Measurements from ENCODE around the gene NRROS. TPM values are rescaled to one million over a fixed set of nuclear protein-coding genes. Genes with fewer than 3 reads are reported as not detected.

The NRROS gene
- total RNA-seq, 1 donor from 2014 or later, result 20.7 TPM

DNA sequence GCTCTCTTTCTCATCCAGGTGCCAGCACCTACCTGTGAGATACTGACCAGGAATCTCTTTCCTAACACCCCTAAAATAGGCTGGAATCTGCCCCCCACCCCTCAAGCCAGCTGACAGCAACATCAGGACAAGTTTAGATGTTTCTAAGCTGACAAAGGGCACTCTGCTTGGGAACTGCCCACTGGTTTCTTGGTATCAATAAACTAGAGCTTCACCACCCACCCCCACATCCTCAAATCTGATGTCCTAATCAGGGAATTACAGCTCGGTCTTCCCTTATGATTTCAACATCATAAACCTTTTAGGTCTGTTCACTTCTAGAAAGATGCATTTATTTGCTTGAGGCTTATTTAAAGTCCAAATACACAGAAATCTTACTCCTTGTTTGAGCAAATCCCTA, 37.9 kb downstream of the NRROS start:
- H3K36me3 ChIP-seq, result no peaks in the 10 kb centered on the region
- H3K27me3 ChIP-seq (ENCODE audit: low read depth), result no peaks in the 10 kb centered on the region
- DNase-seq (no peak), ATAC-seq (no peak)
- intact Hi-C loops (cut with DNase I), result no loop called here
- H3K27ac ChIP-seq, result peak overlapping the region; percentile 10
- H3K4me1 ChIP-seq, result peaks cover 22% of the 10 kb centered on the region
- TF ChIP-seq, protein P1, sequence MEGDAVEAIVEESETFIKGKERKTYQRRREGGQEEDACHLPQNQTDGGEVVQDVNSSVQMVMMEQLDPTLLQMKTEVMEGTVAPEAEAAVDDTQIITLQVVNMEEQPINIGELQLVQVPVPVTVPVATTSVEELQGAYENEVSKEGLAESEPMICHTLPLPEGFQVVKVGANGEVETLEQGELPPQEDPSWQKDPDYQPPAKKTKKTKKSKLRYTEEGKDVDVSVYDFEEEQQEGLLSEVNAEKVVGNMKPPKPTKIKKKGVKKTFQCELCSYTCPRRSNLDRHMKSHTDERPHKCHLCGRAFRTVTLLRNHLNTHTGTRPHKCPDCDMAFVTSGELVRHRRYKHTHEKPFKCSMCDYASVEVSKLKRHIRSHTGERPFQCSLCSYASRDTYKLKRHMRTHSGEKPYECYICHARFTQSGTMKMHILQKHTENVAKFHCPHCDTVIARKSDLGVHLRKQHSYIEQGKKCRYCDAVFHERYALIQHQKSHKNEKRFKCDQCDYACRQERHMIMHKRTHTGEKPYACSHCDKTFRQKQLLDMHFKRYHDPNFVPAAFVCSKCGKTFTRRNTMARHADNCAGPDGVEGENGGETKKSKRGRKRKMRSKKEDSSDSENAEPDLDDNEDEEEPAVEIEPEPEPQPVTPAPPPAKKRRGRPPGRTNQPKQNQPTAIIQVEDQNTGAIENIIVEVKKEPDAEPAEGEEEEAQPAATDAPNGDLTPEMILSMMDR (IDR thresholded peaks at IDR 0.05), result no peak
- H3K4me3 ChIP-seq, result no peak overlapping the region
- H3K9me3 ChIP-seq, result no peaks in the 10 kb centered on the region

DNA sequence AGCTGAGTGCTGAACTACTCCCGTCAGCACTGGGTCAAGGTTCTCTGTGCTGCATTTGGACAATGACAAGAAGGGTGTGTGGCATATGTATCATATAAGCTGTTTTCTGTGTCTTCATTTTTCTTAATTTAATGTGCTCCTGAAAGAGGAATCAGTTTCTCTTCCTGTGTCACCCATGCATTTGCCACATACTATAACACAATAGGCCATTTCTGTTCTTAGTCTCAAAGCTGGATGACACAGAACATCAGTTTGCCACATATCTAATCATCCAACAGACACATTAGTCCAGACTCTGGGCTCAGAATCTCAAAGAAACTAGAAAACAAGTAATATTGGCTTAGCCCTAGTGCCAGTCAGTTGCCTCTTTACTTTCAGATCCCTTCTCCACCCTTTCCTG, 38.4 kb downstream of the NRROS start:
- Histone ChIP-seq H3K9me3 (no peaks in the 10 kb centered on the region), H3K27ac (no peak overlapping the region), H3K4me1 (peaks cover 22% of the 10 kb centered on the region), H3K4me3 (no peak overlapping the region), H3K36me3 (no peaks in the 10 kb centered on the region), H3K27me3 (ENCODE audit: low read depth) (no peaks in the 10 kb centered on the region)
- ATAC-seq (no peak), DNase-seq (no peak)
- intact Hi-C loops (cut with DNase I), result no loop called here
- TF ChIP-seq, protein P1 (IDR thresholded peaks at IDR 0.05), result no peak

DNA sequence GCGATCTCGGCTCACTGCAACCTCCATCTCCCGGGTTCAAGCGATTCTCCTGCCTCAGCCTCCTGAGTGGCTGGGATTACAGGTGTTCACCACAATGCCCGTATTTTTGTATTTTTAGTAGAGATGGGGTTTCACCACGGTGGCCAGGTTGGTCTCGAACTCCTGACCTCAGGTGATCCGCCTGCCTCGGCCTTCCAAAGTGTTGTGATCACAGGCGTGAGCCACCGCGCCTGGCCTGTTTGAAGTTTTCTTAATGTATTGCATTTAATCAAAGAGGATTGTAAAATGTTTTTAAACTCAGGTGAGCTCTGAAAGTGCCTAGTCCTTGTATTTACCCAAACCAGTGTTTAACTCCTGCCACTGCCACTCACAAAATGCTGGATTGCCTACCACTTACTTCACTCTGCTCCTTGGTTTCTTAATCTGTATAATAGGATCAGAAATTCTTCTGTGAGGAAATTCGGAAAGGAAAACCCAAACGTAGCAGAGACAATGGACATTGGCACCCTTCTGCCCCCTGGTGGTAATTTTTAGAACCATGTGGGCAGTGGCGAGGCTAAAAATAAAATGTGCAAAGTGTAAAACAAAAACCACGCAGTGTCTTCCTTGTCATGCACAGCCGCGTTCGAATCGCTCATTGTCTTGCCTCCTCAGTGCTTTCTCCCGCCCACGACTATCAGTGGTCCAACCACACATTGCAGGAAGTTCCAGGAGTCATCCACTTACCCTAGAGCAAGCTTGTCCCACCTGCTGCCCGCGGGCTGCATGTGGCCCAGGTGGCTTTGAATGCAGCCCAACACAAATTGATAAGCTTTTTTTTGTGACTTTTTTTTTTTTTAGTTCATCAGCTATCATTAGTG, 45.3 kb downstream of the NRROS start:
- no peak overlapping the region for H3K27ac ChIP-seq
- no peaks in the 10 kb centered on the region for H3K9me3 ChIP-seq
- peak overlapping the region; percentile 19 for H3K4me3 ChIP-seq
- DNase-seq (peak; percentile 60), ATAC-seq (peak; percentile 79 to 85)
- no peaks in the 10 kb centered on the region for H3K27me3 ChIP-seq (ENCODE audit: low read depth)
- H3K4me1 ChIP-seq, result peaks cover 11% of the 10 kb centered on the region
- intact Hi-C loops (cut with DNase I), result loop anchor here (5.0 kb wide), 1 partner anchor 77 kb away; no protein-coding TSS in a partner anchor
- TF ChIP-seq, protein P1 (IDR thresholded peaks at IDR 0.05), result peak; percentile 93
- no peaks in the 10 kb centered on the region for H3K36me3 ChIP-seq

DNA sequence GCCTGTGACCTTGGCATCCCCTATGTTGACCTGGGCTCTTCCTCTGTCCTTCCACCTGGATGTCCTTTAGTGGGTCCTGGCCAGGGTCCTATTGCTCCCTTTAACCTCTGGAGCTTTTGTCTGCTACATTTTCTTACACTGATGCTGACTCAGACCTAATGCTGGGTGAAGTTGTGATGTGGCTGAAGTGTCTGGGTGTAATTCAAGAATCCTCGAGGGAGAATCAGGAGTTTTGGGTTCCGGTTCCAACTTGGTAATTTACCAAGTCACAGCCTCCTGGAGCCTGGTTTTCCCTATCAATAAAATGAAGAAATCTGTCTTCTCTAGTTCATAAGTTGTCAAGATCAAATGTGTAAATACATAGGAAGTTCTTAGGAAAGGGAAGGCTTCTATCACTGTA, 46.9 kb downstream of the NRROS start:
- peaks cover 11% of the 10 kb centered on the region for H3K4me1 ChIP-seq
- no peaks in the 10 kb centered on the region for H3K27me3 ChIP-seq (ENCODE audit: low read depth)
- H3K4me3 ChIP-seq, result no peak overlapping the region
- no peak overlapping the region for H3K27ac ChIP-seq
- TF ChIP-seq, protein P1 (IDR thresholded peaks at IDR 0.05), result no peak
- ATAC-seq (no peak), DNase-seq (no peak)
- intact Hi-C loops (cut with DNase I), result loop anchor here (5.0 kb wide), 1 partner anchor 79 kb away; no protein-coding TSS in a partner anchor
- no peaks in the 10 kb centered on the region for H3K36me3 ChIP-seq
- no peaks in the 10 kb centered on the region for H3K9me3 ChIP-seq

DNA sequence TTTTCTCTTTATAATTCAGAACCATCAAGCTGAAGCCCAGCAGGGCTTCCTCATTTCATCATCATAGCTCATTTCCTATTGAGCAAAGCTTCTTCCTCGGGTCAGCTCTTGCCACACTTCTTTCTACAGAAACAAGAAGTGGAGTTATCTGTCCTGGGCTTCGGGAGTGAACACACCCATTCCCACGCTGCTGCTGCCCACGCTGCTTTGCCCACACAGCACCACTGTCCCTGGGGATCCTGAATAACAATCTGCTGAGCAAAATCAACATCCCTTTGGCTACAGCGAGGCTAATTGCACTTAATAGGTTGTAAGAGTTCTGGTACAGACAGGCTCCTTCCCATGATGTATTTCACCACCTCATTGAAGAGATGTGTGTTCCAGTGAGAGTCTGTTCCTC, 48.9 kb downstream of the NRROS start:
- no peaks in the 10 kb centered on the region for H3K36me3 ChIP-seq
- intact Hi-C loops (cut with DNase I), result loop anchor here (5.0 kb wide), 1 partner anchor 81 kb away; no protein-coding TSS in a partner anchor
- no peak overlapping the region for H3K4me3 ChIP-seq
- peaks cover 11% of the 10 kb centered on the region for H3K4me1 ChIP-seq
- H3K27ac ChIP-seq, result peak overlapping the region; percentile 36
- TF ChIP-seq, protein P1 (IDR thresholded peaks at IDR 0.05), result no peak
- H3K9me3 ChIP-seq, result no peaks in the 10 kb centered on the region
- H3K27me3 ChIP-seq (ENCODE audit: low read depth), result no peaks in the 10 kb centered on the region
- peak; percentile 84 for DNase-seq
- peak; percentile 82 to 88 for ATAC-seq

Measured in lower lobe of right lung (tissue), 2 donors.